ENCODE measurements around the gene SOX18. TPM values are rescaled to one million over a fixed set of nuclear protein-coding genes. Genes with fewer than 3 reads are reported as not detected.
A peak's percentile ranks its signal among the peaks of the same experiment; 100 is the strongest.

Gene SOX18
- total RNA-seq, 4 donors from 2014 or later = 6.7 to 116 (median 19.1) TPM

DNA sequence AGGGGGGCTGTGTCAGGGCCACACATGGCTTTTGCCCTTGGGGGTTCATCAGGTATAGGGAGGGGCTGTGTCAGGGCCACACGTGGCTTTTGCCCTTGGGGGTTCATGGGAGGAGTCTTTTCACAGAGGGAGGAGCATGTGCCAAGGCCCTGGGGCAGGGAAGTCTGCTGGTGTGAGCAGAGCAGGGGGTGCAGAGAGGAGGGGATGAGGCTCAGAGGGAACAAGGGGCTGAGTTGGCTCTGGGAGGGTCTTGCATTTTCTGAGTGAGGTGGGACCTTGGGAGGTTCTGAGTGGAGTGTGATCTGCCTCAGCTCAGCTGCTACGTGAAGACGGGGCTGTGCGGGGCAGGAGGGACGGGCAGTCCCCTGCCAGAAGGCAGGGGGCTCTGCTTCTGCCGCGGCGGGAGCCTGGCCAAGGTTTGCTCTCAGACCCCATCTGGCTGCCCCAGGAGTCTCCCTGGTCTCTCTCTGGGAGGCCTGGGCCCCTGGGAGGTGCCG, 6.0 kb upstream of the SOX18 start:
- H3K27ac ChIP-seq = peak overlapping the region; percentile 55
- no peak for DNase-seq
- no peaks in the 10 kb centered on the region for H3K27me3 ChIP-seq
- H3K36me3 ChIP-seq = no peaks in the 10 kb centered on the region
- no peaks in the 10 kb centered on the region for H3K9me3 ChIP-seq
- H3K4me1 ChIP-seq = peaks cover 0 to 9% of the 10 kb centered on the region in 2 donors
- intact Hi-C loops (cut with DNase I; ENCODE audit: low total_unique reads) = no loop called here
- no peak overlapping the region for H3K4me3 ChIP-seq
- TF ChIP-seq, protein P1, sequence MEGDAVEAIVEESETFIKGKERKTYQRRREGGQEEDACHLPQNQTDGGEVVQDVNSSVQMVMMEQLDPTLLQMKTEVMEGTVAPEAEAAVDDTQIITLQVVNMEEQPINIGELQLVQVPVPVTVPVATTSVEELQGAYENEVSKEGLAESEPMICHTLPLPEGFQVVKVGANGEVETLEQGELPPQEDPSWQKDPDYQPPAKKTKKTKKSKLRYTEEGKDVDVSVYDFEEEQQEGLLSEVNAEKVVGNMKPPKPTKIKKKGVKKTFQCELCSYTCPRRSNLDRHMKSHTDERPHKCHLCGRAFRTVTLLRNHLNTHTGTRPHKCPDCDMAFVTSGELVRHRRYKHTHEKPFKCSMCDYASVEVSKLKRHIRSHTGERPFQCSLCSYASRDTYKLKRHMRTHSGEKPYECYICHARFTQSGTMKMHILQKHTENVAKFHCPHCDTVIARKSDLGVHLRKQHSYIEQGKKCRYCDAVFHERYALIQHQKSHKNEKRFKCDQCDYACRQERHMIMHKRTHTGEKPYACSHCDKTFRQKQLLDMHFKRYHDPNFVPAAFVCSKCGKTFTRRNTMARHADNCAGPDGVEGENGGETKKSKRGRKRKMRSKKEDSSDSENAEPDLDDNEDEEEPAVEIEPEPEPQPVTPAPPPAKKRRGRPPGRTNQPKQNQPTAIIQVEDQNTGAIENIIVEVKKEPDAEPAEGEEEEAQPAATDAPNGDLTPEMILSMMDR (IDR thresholded peaks at IDR 0.05) = no peak
- no peak for TF ChIP-seq POLR2A (IDR thresholded peaks at IDR 0.05)

- H3K9me3 ChIP-seq = no peaks in the 10 kb centered on the region
- no peaks in the 10 kb centered on the region for H3K36me3 ChIP-seq
- peak overlapping the region; percentile 62 to 71 for H3K27ac ChIP-seq
- H3K27me3 ChIP-seq = no peaks in the 10 kb centered on the region
- intact Hi-C loops (cut with DNase I; ENCODE audit: low total_unique reads) = no loop called here
- TF ChIP-seq, protein P1 (IDR thresholded peaks at IDR 0.05) = no peak
- no peak for TF ChIP-seq POLR2A (IDR thresholded peaks at IDR 0.05)
- DNase-seq = peak in 1 of 2 donors; percentile 74
- H3K4me3 ChIP-seq = no peak overlapping the region
- H3K4me1 ChIP-seq = peaks cover 0 to 13% of the 10 kb centered on the region in 2 donors
These were observed 4.6 kb upstream of the SOX18 start for GRCh38 chr20:64053841-64054661.

GRCh38 chr20:64052987-64053840, 3.8 kb upstream of the SOX18 start:
- no peaks in the 10 kb centered on the region for H3K27me3 ChIP-seq
- peak overlapping the region; percentile 62 to 71 for H3K27ac ChIP-seq
- TF ChIP-seq, protein P1 (IDR thresholded peaks at IDR 0.05) = no peak
- no peak for TF ChIP-seq POLR2A (IDR thresholded peaks at IDR 0.05)

DNA sequence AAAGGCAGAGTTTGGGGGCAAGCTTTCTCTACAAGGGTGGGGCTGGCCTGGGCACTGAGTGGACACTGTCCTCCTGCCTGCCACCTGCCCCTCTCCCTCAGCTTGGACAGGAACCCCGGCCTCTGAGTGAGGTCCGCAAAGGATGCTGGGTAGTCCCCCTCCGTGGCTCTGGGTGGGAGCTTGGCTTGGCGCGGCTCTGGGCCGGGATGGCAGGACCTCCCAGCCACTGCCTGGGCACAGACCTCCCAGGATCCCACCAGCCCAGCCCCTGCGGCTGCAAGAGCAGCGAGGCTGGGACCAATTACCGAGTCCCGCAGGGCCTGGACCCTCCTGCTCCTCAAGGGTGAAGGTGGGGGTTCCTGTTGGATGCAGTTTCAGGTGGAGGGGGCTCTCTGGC, 2.9 kb upstream of the SOX18 start:
- Histone ChIP-seq H3K9me3 (no peaks in the 10 kb centered on the region), H3K27ac (peak overlapping the region; percentile 62 to 71), H3K4me3 (no peak overlapping the region), H3K27me3 (no peaks in the 10 kb centered on the region), H3K36me3 (no peaks in the 10 kb centered on the region), H3K4me1 (peaks cover 0 to 17% of the 10 kb centered on the region in 2 donors)
- intact Hi-C loops (cut with DNase I; ENCODE audit: low total_unique reads) = no loop called here
- TF ChIP-seq, protein P1 (IDR thresholded peaks at IDR 0.05) = no peak
- no peak for TF ChIP-seq POLR2A (IDR thresholded peaks at IDR 0.05)
- DNase-seq = no peak

More at GRCh38 chr20:64052987-64053840, 3.8 kb upstream of the SOX18 start:
- H3K9me3 ChIP-seq = no peaks in the 10 kb centered on the region
- H3K4me3 ChIP-seq = no peak overlapping the region
- intact Hi-C loops (cut with DNase I; ENCODE audit: low total_unique reads) = no loop called here
- no peak for DNase-seq
- peaks cover 0 to 19% of the 10 kb centered on the region in 2 donors for H3K4me1 ChIP-seq
- no peaks in the 10 kb centered on the region for H3K36me3 ChIP-seq

All from uterus (tissue), 4 donors.